DMS153 (cell line): ENCODE data around the gene ABCA3.

Experiments
- DNase-seq: peaks from one replicate; lab custom pipeline; 2025; lab: John Stamatoyannopoulos, UW

ABCA3 gene

GRCh38 chr16:2350500-2350899 is 10.0 kb upstream of the ABCA3 start:
- DNase-seq: no peak

- DNase-seq: no peak
Measured at GRCh38 chr16:2343211-2343610, 2.7 kb upstream of the ABCA3 start.

GRCh38 chr16:2341456-2342447 is 1.2 kb upstream of the ABCA3 start:
- no peak for DNase-seq

GRCh38 chr16:2339521-2340484 is 725 bp downstream of the ABCA3 start:
- no peak for DNase-seq

- DNase-seq: peak; percentile 33
Measured at GRCh38 chr16:2337431-2338296, 2.9 kb downstream of the ABCA3 start.

- DNase-seq: no peak
Measured at GRCh38 chr16:2335286-2335895, 5.1 kb downstream of the ABCA3 start.

- no peak for DNase-seq
Measured at GRCh38 chr16:2333772-2334379, 6.7 kb downstream of the ABCA3 start.

GRCh38 chr16:2333231-2333630 is 7.3 kb downstream of the ABCA3 start:
- no peak for DNase-seq

GRCh38 chr16:2331931-2332267 is 8.6 kb downstream of the ABCA3 start:
- DNase-seq: no peak

- DNase-seq: no peak
Measured at GRCh38 chr16:2331199-2331930, 9.2 kb downstream of the ABCA3 start.

GRCh38 chr16:2329532-2329931 is 11.0 kb downstream of the ABCA3 start:
- DNase-seq: no peak

GRCh38 chr16:2328428-2328827 is 12.1 kb downstream of the ABCA3 start:
- no peak for DNase-seq

- DNase-seq: no peak
Measured at GRCh38 chr16:2326191-2326590, 14.3 kb downstream of the ABCA3 start.

GRCh38 chr16:2325791-2326190 is 14.7 kb downstream of the ABCA3 start:
- DNase-seq: no peak

GRCh38 chr16:2325181-2325580 is 15.3 kb downstream of the ABCA3 start:
- DNase-seq: no peak

GRCh38 chr16:2324296-2324859 is 16.1 kb downstream of the ABCA3 start:
- DNase-seq: no peak

GRCh38 chr16:2323701-2324100 is 16.8 kb downstream of the ABCA3 start:
- DNase-seq: no peak

- no peak for DNase-seq
Measured at GRCh38 chr16:2319606-2320005, 20.9 kb downstream of the ABCA3 start.

- DNase-seq: no peak
Measured at GRCh38 chr16:2317231-2318020, 23.1 kb downstream of the ABCA3 start.
